Endothelial cell of umbilical vein (primary cell): Measurements from ENCODE around the gene HNRNPH3. TPM values are rescaled to one million over a fixed set of nuclear protein-coding genes. Genes with fewer than 3 reads are reported as not detected.

Source experiments
- BruUV-seq: library from RNA; stranded (reverse); fragments of 400-500 nt; replicated peaks from 2 replicates; lab custom pipeline; 2021; lab: Mats Ljungman, UMichigan
- CTCF ChIA-PET: fragments of 300-600, 350-600 bp; sonication (Branson Sonifier 250); formaldehyde crosslinking; loops from one replicate; lab custom pipeline; 2021; ENCODE audit warnings: antibody characterized with exemption, inconsistent platforms; lab: Charles Lee
- POLR2A ChIA-PET: fragments of 300-600, 350-600 bp; sonication (Branson Sonifier 250); formaldehyde crosslinking; loops from one replicate; lab custom pipeline; 2021; ENCODE audit warnings: antibody characterized with exemption, inconsistent platforms; lab: Charles Lee
- DNase-seq: peaks from one replicate; pipeline ENCODE4 v3.0.0-alpha.2; 2011; ENCODE audit warnings: low read depth, low spot score
- FAIRE-seq: peaks from 2 replicates; lab custom pipeline; 2011; peaks lifted over from hg19 to GRCh38; lab: Jason Lieb, UNC
- H2AFZ ChIP-seq: 2 replicates; pipeline ENCODE4 v1.6.0; 2012; ENCODE audit warnings: low read depth, low read length, control low read depth, inconsistent platforms
- H3K27ac ChIP-seq: 2 replicates; pipeline ENCODE4 v1.5.1; 2011; ENCODE audit warnings: low read depth, mild to moderate bottlenecking, control low read depth, low read length, moderate library complexity; ENCODE audit not compliant: insufficient read depth
- H3K27me3 ChIP-seq, 2 experiments: 2 replicates each; pipeline versions ENCODE4 v1.6.0 to v1.6.1; 2011; ENCODE audit warnings: low read length in 2 of 2, mixed read lengths in 1 of 2; ENCODE audit not compliant: control insufficient read depth in 2 of 2, insufficient read depth in 2 of 2
- H3K36me3 ChIP-seq, 2 experiments: 2 replicates in 1 of 2; 3 replicates in 1 of 2; pipeline ENCODE4 v1.5.1; 2011; ENCODE audit warnings: low read length in 2 of 2, mild to moderate bottlenecking in 1 of 2, moderate library complexity in 1 of 2; ENCODE audit not compliant: control insufficient read depth in 2 of 2, insufficient read depth in 2 of 2; ENCODE audit errors: extremely low read depth in 1 of 2
- H3K4me1 ChIP-seq: 3 replicates; pipeline ENCODE4 v1.5.1; 2011; ENCODE audit warnings: mild to moderate bottlenecking, low read length; ENCODE audit not compliant: control insufficient read depth, insufficient read depth; ENCODE audit errors: extremely low read depth
- H3K4me2 ChIP-seq: 2 replicates; pipeline ENCODE4 v1.6.1; 2011; ENCODE audit warnings: low read length, control low read depth, mixed read lengths; ENCODE audit not compliant: insufficient read depth
- H3K4me3 ChIP-seq, 3 experiments: fragments of 200-600 bp in 1 of 3; sonication (generic), shearing (Covaris generic) in 1 of 3; replicated peaks in 1 of 3; 2 replicates each; pipeline ENCODE4 v1.5.1; 2011 to 2016; ENCODE audit warnings: control low read depth in 3 of 3, low read length in 3 of 3, mild to moderate bottlenecking in 2 of 3, inconsistent platforms in 1 of 3, low read depth in 1 of 3, moderate library complexity in 1 of 3; ENCODE audit not compliant: insufficient read depth in 1 of 3
- H3K79me2 ChIP-seq: 2 replicates; pipeline ENCODE4 v1.6.0; 2012; ENCODE audit warnings: low read length, inconsistent platforms; ENCODE audit not compliant: control insufficient read depth, insufficient read depth
- H3K9ac ChIP-seq: replicated peaks from 2 replicates; pipeline ENCODE3; 2011; ENCODE audit warnings: low read length, control low read depth; ENCODE audit not compliant: insufficient read depth; ENCODE audit errors: extremely low read depth
- H3K9me1 ChIP-seq: replicated peaks from 3 replicates; pipeline ENCODE4 v1.6.0; 2011; ENCODE audit warnings: mild to moderate bottlenecking, low read length; ENCODE audit not compliant: control insufficient read depth, insufficient read depth; ENCODE audit errors: extremely low read depth
- H3K9me3 ChIP-seq: replicated peaks from 2 replicates; pipeline ENCODE4 v1.5.1; 2012; ENCODE audit warnings: low read length, inconsistent platforms; ENCODE audit not compliant: control insufficient read depth, insufficient read depth
- H4K20me1 ChIP-seq: replicated peaks from 2 replicates; pipeline ENCODE3; 2011; ENCODE audit warnings: mild to moderate bottlenecking, low read length; ENCODE audit not compliant: control insufficient read depth, insufficient read depth; ENCODE audit errors: extremely low read depth
- CTCF ChIP-seq, 2 donors: IDR thresholded peaks; 1 replicate in 1 of 2; 2 replicates in 1 of 2; pipeline ENCODE4 v1.5.1; 2011; ENCODE audit warnings: low read length in 2 of 2, mild to moderate bottlenecking in 2 of 2, moderate library complexity in 2 of 2, control low read depth in 1 of 2, inconsistent platforms in 1 of 2, low read depth in 1 of 2; ENCODE audit not compliant: insufficient read depth in 1 of 2; ENCODE audit errors: extremely low read depth in 1 of 2
- EZH2 ChIP-seq: IDR thresholded peaks from 2 replicates; pipeline ENCODE4 v1.6.1; 2012; ENCODE audit warnings: borderline replicate concordance, low read depth, mild to moderate bottlenecking, moderate library complexity, low read length, inconsistent platforms; ENCODE audit not compliant: severe bottlenecking
- GATA2 ChIP-seq: IDR thresholded peaks from 2 replicates; pipeline ENCODE4 v1.7.0; 2011; ENCODE audit warnings: low read depth, mild to moderate bottlenecking, moderate library complexity, mixed read lengths, low read length; ENCODE audit not compliant: insufficient read length, insufficient read depth
- JUN ChIP-seq: IDR thresholded peaks from 2 replicates; pipeline ENCODE4 v1.6.1; 2011; ENCODE audit warnings: borderline replicate concordance, low read depth; ENCODE audit not compliant: insufficient read length, insufficient read depth
- MAX ChIP-seq: IDR thresholded peaks from 2 replicates; pipeline ENCODE4 v1.6.1; 2011; ENCODE audit not compliant: insufficient read depth, insufficient read length
- POLR2A ChIP-seq: IDR thresholded peaks from 2 replicates; pipeline ENCODE4 v1.6.1; 2012; ENCODE audit warnings: low read depth, mild to moderate bottlenecking, control low read depth, low read length
- POLR2AphosphoS5 ChIP-seq: IDR thresholded peaks from 2 replicates; pipeline ENCODE4 v1.6.1; 2012; ENCODE audit warnings: low read depth, mild to moderate bottlenecking, control low read depth, low read length, moderate library complexity; ENCODE audit not compliant: insufficient read depth
- dilution Hi-C: fragments of 300-500 bp; cut with MboI; formaldehyde crosslinking; loops from one replicate; pipeline ENCODE4 v1.15.0; 2019; ENCODE audit warnings: low sequenced_read_pairs; ENCODE audit not compliant: extremely low pct_ligation_motif_present
- intact Hi-C: fragments of 100-400 bp; cut with micrococcal nuclease; formaldehyde crosslinking; loops from one replicate; pipeline ENCODE4 v1.10.0; 2022
- polyA plus RNA-seq, 4 experiments: library from polyadenylated mRNA; depleted of rRNA in 3 of 4; stranded (reverse) in 3 of 4; unstranded in 1 of 4; fragments of >200 nt; gene quantifications; 2 replicates each; pipeline versions ENCODE4 v1.2.1 to v1.2.3, GENCODE V29; 2011 to 2012; ENCODE audit warnings: missing spikeins in 1 of 4
- total RNA-seq: library from RNA; stranded (reverse); gene quantifications from 2 replicates; pipeline ENCODE4 v1.2.3, GENCODE V29; 2021

HNRNPH3 gene
- total and polyA plus RNA-seq, 2 donors (not counting 3 experiments of a cell fraction or from before 2014, with no cell fraction given) = 34.0 to 151 TPM

GRCh38 chr10:68284062-68285001 lies 47.5 kb upstream of the HNRNPH3 start:
- Histone ChIP-seq H2AFZ (no peak overlapping the region), H3K4me3 (no peak overlapping the region), H3K79me2 (no peaks in the 10 kb centered on the region), H4K20me1 (no peaks in the 10 kb centered on the region), H3K27me3 (no peaks in the 10 kb centered on the region), H3K9me1 (no peaks in the 10 kb centered on the region), H3K4me1 (no peaks in the 10 kb centered on the region), H3K4me2 (no peak overlapping the region), H3K9ac (no peak overlapping the region), H3K27ac (no peak overlapping the region), H3K9me3 (no peaks in the 10 kb centered on the region), H3K36me3 (no peaks in the 10 kb centered on the region)
- DNase-seq (no peak), FAIRE-seq (no peak)
- TF ChIP-seq EZH2 (no peak), POLR2A (no peak), JUN (no peak), CTCF (IDR thresholded peaks at IDR 0.05; ENCODE audit: extremely low read depth in 1 of 2, insufficient read depth in 1 of 2, low read depth in 1 of 2, low read length in 2 of 2) (no peak), GATA2 (no peak), POLR2AphosphoS5 (no peak), MAX (no peak)
- intact Hi-C loops (no loop called here), dilution Hi-C loops (no loop called here)
- ChIA-PET CTCF (interaction anchor here (1.2 to 1.8 kb wide), 3 partner anchors 9 to 72 kb away, joined by 4 to 8 read pairs (median 6); no protein-coding TSS in a partner anchor), POLR2A (no interaction called here)
- no TSS peak for BruUV-seq
